ENCODE data around the gene HIVEP3. TPM values are rescaled to one million over a fixed set of nuclear protein-coding genes. Genes with fewer than 3 reads are reported as not detected.

HIVEP3 gene
- total RNA-seq, 2 donors from 2014 or later, result 0.13 to 0.99 TPM

GRCh38 chr1:41704196-41704595, 214.5 kb downstream of the HIVEP3 start:
- TF ChIP-seq, protein P1, sequence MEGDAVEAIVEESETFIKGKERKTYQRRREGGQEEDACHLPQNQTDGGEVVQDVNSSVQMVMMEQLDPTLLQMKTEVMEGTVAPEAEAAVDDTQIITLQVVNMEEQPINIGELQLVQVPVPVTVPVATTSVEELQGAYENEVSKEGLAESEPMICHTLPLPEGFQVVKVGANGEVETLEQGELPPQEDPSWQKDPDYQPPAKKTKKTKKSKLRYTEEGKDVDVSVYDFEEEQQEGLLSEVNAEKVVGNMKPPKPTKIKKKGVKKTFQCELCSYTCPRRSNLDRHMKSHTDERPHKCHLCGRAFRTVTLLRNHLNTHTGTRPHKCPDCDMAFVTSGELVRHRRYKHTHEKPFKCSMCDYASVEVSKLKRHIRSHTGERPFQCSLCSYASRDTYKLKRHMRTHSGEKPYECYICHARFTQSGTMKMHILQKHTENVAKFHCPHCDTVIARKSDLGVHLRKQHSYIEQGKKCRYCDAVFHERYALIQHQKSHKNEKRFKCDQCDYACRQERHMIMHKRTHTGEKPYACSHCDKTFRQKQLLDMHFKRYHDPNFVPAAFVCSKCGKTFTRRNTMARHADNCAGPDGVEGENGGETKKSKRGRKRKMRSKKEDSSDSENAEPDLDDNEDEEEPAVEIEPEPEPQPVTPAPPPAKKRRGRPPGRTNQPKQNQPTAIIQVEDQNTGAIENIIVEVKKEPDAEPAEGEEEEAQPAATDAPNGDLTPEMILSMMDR (conservative IDR thresholded peaks at IDR 0.05), result no peak
- Mint-ChIP-seq H3K9me3 (no peaks in the 10 kb centered on the region), H3K4me3 (no peak overlapping the region), H3K36me3 (ENCODE audit: low read depth) (no peaks in the 10 kb centered on the region), H3K27me3 (ENCODE audit: insufficient read depth) (peaks cover 4% of the 10 kb centered on the region), H3K27ac (no peak overlapping the region), H3K4me1 (no peaks in the 10 kb centered on the region)
- Histone ChIP-seq H3K9me3 (ENCODE audit: control insufficient read depth, low read length) (no peaks in the 10 kb centered on the region), H3K27ac (ENCODE audit: low read depth, low read length) (no peak overlapping the region), H3K36me3 (ENCODE audit: control insufficient read depth, insufficient read depth, low read length) (no peaks in the 10 kb centered on the region), H3K4me1 (ENCODE audit: control insufficient read depth, insufficient read depth, low read length) (no peaks in the 10 kb centered on the region), H3K27me3 (ENCODE audit: control insufficient read depth, insufficient read depth, low read length, poor library complexity, severe bottlenecking) (no peaks in the 10 kb centered on the region), H3K9ac (ENCODE audit: extremely low read depth, low read length, poor library complexity, severe bottlenecking) (no peak overlapping the region), H3K4me3 (ENCODE audit: low read length) (no peak overlapping the region)
- DNase-seq, result no peak
- 92 to 94% methylated on average over 4 of the region's 4 CpGs for WGBS, 2 experiments (ENCODE audit: insufficient coverage in 1 of 2, insufficient read length in 1 of 2)

DNA sequence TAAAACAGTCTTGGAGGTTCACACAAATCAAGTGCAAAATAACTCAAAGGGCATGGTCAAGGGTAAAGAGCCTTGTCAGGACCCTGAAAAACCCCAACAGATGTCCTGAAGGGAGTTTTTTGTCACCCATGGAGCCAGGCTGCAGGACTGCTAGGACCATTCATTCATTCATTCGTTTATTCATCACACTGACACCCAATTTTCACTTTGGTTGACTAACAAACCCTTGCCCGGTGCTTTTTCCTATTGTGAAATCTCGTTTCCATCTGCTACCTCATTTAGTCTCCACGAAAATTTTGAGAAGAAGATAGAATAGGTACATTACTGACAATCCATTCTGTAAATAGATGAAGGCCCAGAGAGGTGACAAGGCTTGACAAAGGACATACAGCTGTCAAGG, 216.0 kb downstream of the HIVEP3 start:
- Mint-ChIP-seq H3K27me3 (ENCODE audit: insufficient read depth) (peaks cover 3% of the 10 kb centered on the region), H3K9me3 (no peaks in the 10 kb centered on the region), H3K27ac (no peak overlapping the region), H3K36me3 (ENCODE audit: low read depth) (no peaks in the 10 kb centered on the region), H3K4me3 (no peak overlapping the region), H3K4me1 (no peaks in the 10 kb centered on the region)
- 75 to 95% methylated on average over 3 to 4 of the region's 4 CpGs for WGBS, 2 experiments (ENCODE audit: insufficient coverage in 1 of 2, insufficient read length in 1 of 2)
- no peaks in the 10 kb centered on the region for H3K4me1 ChIP-seq (ENCODE audit: control insufficient read depth, insufficient read depth, low read length)
- no peaks in the 10 kb centered on the region for H3K9me3 ChIP-seq (ENCODE audit: control insufficient read depth, low read length)
- H3K4me3 ChIP-seq (ENCODE audit: low read length), result no peak overlapping the region
- no peaks in the 10 kb centered on the region for H3K36me3 ChIP-seq (ENCODE audit: control insufficient read depth, insufficient read depth, low read length)
- no peak for DNase-seq
- no peak overlapping the region for H3K27ac ChIP-seq (ENCODE audit: low read depth, low read length)
- TF ChIP-seq, protein P1 (conservative IDR thresholded peaks at IDR 0.05), result no peak
- no peaks in the 10 kb centered on the region for H3K27me3 ChIP-seq (ENCODE audit: control insufficient read depth, insufficient read depth, low read length, poor library complexity, severe bottlenecking)
- H3K9ac ChIP-seq (ENCODE audit: extremely low read depth, low read length, poor library complexity, severe bottlenecking), result no peak overlapping the region

GRCh38 chr1:41700986-41701535, 217.7 kb downstream of the HIVEP3 start:
- no peaks in the 10 kb centered on the region for H3K27me3 ChIP-seq (ENCODE audit: control insufficient read depth, insufficient read depth, low read length, poor library complexity, severe bottlenecking)
- Mint-ChIP-seq H3K36me3 (ENCODE audit: low read depth) (no peaks in the 10 kb centered on the region), H3K9me3 (no peaks in the 10 kb centered on the region), H3K4me1 (no peaks in the 10 kb centered on the region), H3K27ac (no peak overlapping the region), H3K27me3 (ENCODE audit: insufficient read depth) (peaks cover 3% of the 10 kb centered on the region), H3K4me3 (no peak overlapping the region)
- no peaks in the 10 kb centered on the region for H3K4me1 ChIP-seq (ENCODE audit: control insufficient read depth, insufficient read depth, low read length)
- no peak overlapping the region for H3K27ac ChIP-seq (ENCODE audit: low read depth, low read length)
- no peaks in the 10 kb centered on the region for H3K36me3 ChIP-seq (ENCODE audit: control insufficient read depth, insufficient read depth, low read length)
- no peak overlapping the region for H3K9ac ChIP-seq (ENCODE audit: extremely low read depth, low read length, poor library complexity, severe bottlenecking)
- H3K4me3 ChIP-seq (ENCODE audit: low read length), result no peak overlapping the region
- no peak for DNase-seq
- TF ChIP-seq, protein P1 (conservative IDR thresholded peaks at IDR 0.05), result no peak
- WGBS, 2 experiments (ENCODE audit: insufficient coverage in 1 of 2, insufficient read length in 1 of 2), result 80 to 87% methylated on average over 6 of the region's 6 CpGs
- H3K9me3 ChIP-seq (ENCODE audit: control insufficient read depth, low read length), result no peaks in the 10 kb centered on the region
